Measurements from ENCODE around the gene SLC1A2.
"Not testable (repeated sequence)": the region's sequence is repeated elsewhere in the genome, so short reads cannot be mapped to it uniquely, and the experiment has no call there.

The SLC1A2 gene

GRCh38 chr11:35226756-35227155, 192.6 kb downstream of the SLC1A2 start:
- H3K4me1 Mint-ChIP-seq, H3K27me3 Mint-ChIP-seq, H3K4me3 Mint-ChIP-seq, ATAC-seq, DNase-seq: not testable (repeated sequence)
- Mint-ChIP-seq H3K27ac (peak overlapping the region in 1 of 2 donors; percentile 71), H3K9me3 (peaks cover 9 to 12% of the 10 kb centered on the region in 2 donors)

GRCh38 chr11:35225946-35226520, 193.3 kb downstream of the SLC1A2 start:
- Mint-ChIP-seq H3K4me1 (peaks cover 9% of the 10 kb centered on the region), H3K27me3 (no peaks in the 10 kb centered on the region), H3K9me3 (peaks cover 8 to 10% of the 10 kb centered on the region in 2 donors), H3K27ac (peak overlapping the region in 1 of 2 donors; percentile 34), H3K4me3 (no peak overlapping the region)
- no peak for ATAC-seq
- DNase-seq, result no peak

GRCh38 chr11:35223991-35224390, 195.4 kb downstream of the SLC1A2 start:
- Mint-ChIP-seq H3K4me3 (no peak overlapping the region), H3K27ac (no peak overlapping the region), H3K4me1 (peaks cover 9% of the 10 kb centered on the region), H3K27me3 (no peaks in the 10 kb centered on the region), H3K9me3 (no peaks in the 10 kb centered on the region)
- DNase-seq (no peak), ATAC-seq (no peak)

- DNase-seq (no peak), ATAC-seq (no peak)
- Mint-ChIP-seq H3K9me3 (no peaks in the 10 kb centered on the region), H3K4me3 (no peak overlapping the region), H3K27ac (peak overlapping the region; percentile 31 to 59), H3K27me3 (no peaks in the 10 kb centered on the region), H3K4me1 (peaks cover 14% of the 10 kb centered on the region)
Observed at GRCh38 chr11:35223371-35223796, 196.0 kb downstream of the SLC1A2 start.

GRCh38 chr11:35218956-35219355, 200.4 kb downstream of the SLC1A2 start:
- Mint-ChIP-seq H3K9me3 (no peaks in the 10 kb centered on the region), H3K27ac (no peak overlapping the region), H3K27me3 (no peaks in the 10 kb centered on the region), H3K4me1 (peaks cover 43% of the 10 kb centered on the region), H3K4me3 (no peak overlapping the region)
- ATAC-seq (no peak), DNase-seq (no peak)

- ATAC-seq (no peak), DNase-seq (no peak)
- Mint-ChIP-seq H3K9me3 (peaks cover 0 to 5% of the 10 kb centered on the region in 2 donors), H3K27me3 (no peaks in the 10 kb centered on the region), H3K4me1 (peaks cover 59% of the 10 kb centered on the region), H3K27ac (peak overlapping the region; percentile 16 to 59), H3K4me3 (peak overlapping the region in 1 of 2 donors; percentile 51)
Observed at GRCh38 chr11:35216962-35217678, 202.2 kb downstream of the SLC1A2 start.

- peaks cover 70% of the 10 kb centered on the region for H3K4me1 Mint-ChIP-seq
- peaks cover 0 to 5% of the 10 kb centered on the region in 2 donors for H3K9me3 Mint-ChIP-seq
- ATAC-seq (no peak), DNase-seq (no peak)
- no peak overlapping the region for H3K4me3 Mint-ChIP-seq
- peak overlapping the region in 1 of 2 donors; percentile 59 for H3K27ac Mint-ChIP-seq
- H3K27me3 Mint-ChIP-seq, result no peaks in the 10 kb centered on the region
Observed at GRCh38 chr11:35215945-35216344, 203.4 kb downstream of the SLC1A2 start.

- H3K27me3 Mint-ChIP-seq, result no peaks in the 10 kb centered on the region
- no peak overlapping the region for H3K4me3 Mint-ChIP-seq
- ATAC-seq (peak; percentile 93), DNase-seq (peak in 1 of 2 donors; percentile 48)
- peaks cover 73% of the 10 kb centered on the region for H3K4me1 Mint-ChIP-seq
- peaks cover 8 to 16% of the 10 kb centered on the region in 2 donors for H3K9me3 Mint-ChIP-seq
- peak overlapping the region in 1 of 2 donors; percentile 52 for H3K27ac Mint-ChIP-seq
Observed at GRCh38 chr11:35214792-35215193, 204.6 kb downstream of the SLC1A2 start.

GRCh38 chr11:35214226-35214770, 205.1 kb downstream of the SLC1A2 start:
- H3K27ac Mint-ChIP-seq, result peak overlapping the region in 1 of 2 donors; percentile 52
- DNase-seq, result no peak

GRCh38 chr11:35211952-35212351, 207.4 kb downstream of the SLC1A2 start:
- DNase-seq, result no peak
- peaks cover 16 to 28% of the 10 kb centered on the region in 2 donors for H3K9me3 Mint-ChIP-seq
- H3K4me1 Mint-ChIP-seq, result peaks cover 60% of the 10 kb centered on the region
- no peaks in the 10 kb centered on the region for H3K27me3 Mint-ChIP-seq
- no peak overlapping the region for H3K27ac Mint-ChIP-seq
- H3K4me3 Mint-ChIP-seq, result no peak overlapping the region
- no peak for ATAC-seq

More at GRCh38 chr11:35214226-35214770, 205.1 kb downstream of the SLC1A2 start:
- ATAC-seq, result no peak
- peaks cover 13 to 16% of the 10 kb centered on the region in 2 donors for H3K9me3 Mint-ChIP-seq
- H3K4me3 Mint-ChIP-seq, result no peak overlapping the region
- peaks cover 73% of the 10 kb centered on the region for H3K4me1 Mint-ChIP-seq
- H3K27me3 Mint-ChIP-seq, result no peaks in the 10 kb centered on the region

- Mint-ChIP-seq H3K27me3 (no peaks in the 10 kb centered on the region), H3K4me3 (no peak overlapping the region), H3K9me3 (peaks cover 16 to 28% of the 10 kb centered on the region in 2 donors), H3K27ac (no peak overlapping the region), H3K4me1 (peaks cover 51% of the 10 kb centered on the region)
- DNase-seq, result no peak
- ATAC-seq, result no peak
Observed at GRCh38 chr11:35210876-35211546, 208.3 kb downstream of the SLC1A2 start.

GRCh38 chr11:35208795-35209194, 210.6 kb downstream of the SLC1A2 start:
- Mint-ChIP-seq H3K27me3 (no peaks in the 10 kb centered on the region), H3K9me3 (peaks cover 20 to 28% of the 10 kb centered on the region in 2 donors), H3K4me1 (peaks cover 35% of the 10 kb centered on the region), H3K4me3 (no peak overlapping the region), H3K27ac (no peak overlapping the region)
- DNase-seq (no peak), ATAC-seq (no peak)

GRCh38 chr11:35207471-35208403, 211.6 kb downstream of the SLC1A2 start:
- peak overlapping the region in 1 of 2 donors; percentile 59 for H3K27ac Mint-ChIP-seq
- peaks cover 15 to 28% of the 10 kb centered on the region in 2 donors for H3K9me3 Mint-ChIP-seq
- no peak overlapping the region for H3K4me3 Mint-ChIP-seq
- ATAC-seq (no peak), DNase-seq (no peak)
- no peaks in the 10 kb centered on the region for H3K27me3 Mint-ChIP-seq
- peaks cover 25% of the 10 kb centered on the region for H3K4me1 Mint-ChIP-seq

- H3K4me3 Mint-ChIP-seq, result no peak overlapping the region
- H3K27ac Mint-ChIP-seq, result peak overlapping the region in 1 of 2 donors; percentile 79
- no peaks in the 10 kb centered on the region for H3K27me3 Mint-ChIP-seq
- no peak for DNase-seq
- peaks cover 15 to 28% of the 10 kb centered on the region in 2 donors for H3K9me3 Mint-ChIP-seq
- no peak for ATAC-seq
- peaks cover 24% of the 10 kb centered on the region for H3K4me1 Mint-ChIP-seq
Observed at GRCh38 chr11:35206616-35207015, 212.7 kb downstream of the SLC1A2 start.

- Mint-ChIP-seq H3K9me3 (peaks cover 4 to 26% of the 10 kb centered on the region in 2 donors), H3K4me3 (no peak overlapping the region), H3K27ac (no peak overlapping the region), H3K27me3 (no peaks in the 10 kb centered on the region), H3K4me1 (peaks cover 28% of the 10 kb centered on the region)
- no peak for ATAC-seq
- no peak for DNase-seq
Observed at GRCh38 chr11:35204614-35205013, 214.7 kb downstream of the SLC1A2 start.

Measured in stimulated activated naive CD8-positive, alpha-beta T cell treated with anti-CD3 and anti-CD28 coated beads, Interleukin-15, amount 100 ng/mL, for 72 hours (primary cell).